ENCODE measurements around the gene DNAJC8.

DNAJC8 gene

GRCh38 chr1:28159243-28159642 lies 73.6 kb downstream of the DNAJC8 start:
- H3K4me3 ChIP-seq (ENCODE audit: low read depth, low read length): no peak overlapping the region
- TF ChIP-seq CTCF (IDR thresholded peaks at IDR 0.05; ENCODE audit: borderline replicate concordance, insufficient read depth, low read depth, low read length): no peak

- TF ChIP-seq CTCF (IDR thresholded peaks at IDR 0.05; ENCODE audit: borderline replicate concordance, insufficient read depth, low read depth, low read length): no peak
- no peak overlapping the region for H3K4me3 ChIP-seq (ENCODE audit: low read depth, low read length)
Measured at GRCh38 chr1:28157894-28158293, 74.9 kb downstream of the DNAJC8 start.

DNA sequence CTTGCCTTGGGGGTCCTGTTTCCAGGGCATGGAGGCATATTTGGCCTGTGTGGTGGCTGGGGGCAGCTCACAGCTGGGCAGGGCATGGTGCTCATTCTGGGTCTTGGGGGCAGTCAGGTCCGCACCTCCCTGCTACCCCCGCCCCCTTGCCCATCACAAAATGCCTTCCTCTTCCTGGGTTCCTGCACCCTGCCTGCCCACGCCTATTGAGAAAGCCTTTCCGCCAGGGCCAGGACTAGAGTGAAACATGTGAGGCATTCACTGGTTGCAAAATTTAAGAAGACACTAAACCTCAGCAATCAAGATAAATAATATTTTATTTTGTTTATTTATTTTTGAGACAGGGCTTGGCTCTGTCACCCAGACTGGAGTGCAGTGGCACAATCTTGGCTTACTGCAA lies 76.0 kb downstream of the DNAJC8 start:
- no peak for TF ChIP-seq CTCF (IDR thresholded peaks at IDR 0.05; ENCODE audit: borderline replicate concordance, insufficient read depth, low read depth, low read length)
- no peak overlapping the region for H3K4me3 ChIP-seq (ENCODE audit: low read depth, low read length)

GRCh38 chr1:28155628-28156027 lies 77.2 kb downstream of the DNAJC8 start:
- no peak for TF ChIP-seq CTCF (IDR thresholded peaks at IDR 0.05; ENCODE audit: borderline replicate concordance, insufficient read depth, low read depth, low read length)
- no peak overlapping the region for H3K4me3 ChIP-seq (ENCODE audit: low read depth, low read length)

DNA sequence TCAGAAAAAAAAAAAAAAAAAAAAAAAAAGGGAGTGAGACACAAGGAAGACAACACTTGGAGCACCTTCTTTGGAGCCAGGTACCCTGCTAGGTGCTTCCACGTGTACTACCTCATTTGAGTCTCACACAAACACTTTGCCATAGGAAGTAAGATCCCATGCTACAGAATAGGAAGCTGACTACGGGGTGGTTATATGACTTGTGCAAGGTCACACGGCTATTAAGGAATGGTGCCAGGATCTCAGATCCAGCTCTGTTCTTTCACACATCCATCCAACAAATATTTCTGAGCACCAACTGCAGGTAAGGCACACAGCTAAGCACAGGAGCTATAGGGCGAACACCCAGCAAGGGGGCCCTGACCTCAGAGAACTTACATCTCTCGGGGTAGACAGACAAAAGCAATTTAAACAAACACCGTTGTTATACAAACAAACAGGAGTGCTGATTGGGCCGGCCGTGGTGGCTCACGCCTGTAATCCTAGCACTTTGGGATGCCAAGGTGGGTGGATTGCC lies 78.7 kb downstream of the DNAJC8 start:
- TF ChIP-seq CTCF (IDR thresholded peaks at IDR 0.05; ENCODE audit: borderline replicate concordance, insufficient read depth, low read depth, low read length): no peak
- no peak overlapping the region for H3K4me3 ChIP-seq (ENCODE audit: low read depth, low read length)

Data from GM12875 (cell line).